ENCODE measurements around the gene PLAAT5.

Gene PLAAT5

DNA sequence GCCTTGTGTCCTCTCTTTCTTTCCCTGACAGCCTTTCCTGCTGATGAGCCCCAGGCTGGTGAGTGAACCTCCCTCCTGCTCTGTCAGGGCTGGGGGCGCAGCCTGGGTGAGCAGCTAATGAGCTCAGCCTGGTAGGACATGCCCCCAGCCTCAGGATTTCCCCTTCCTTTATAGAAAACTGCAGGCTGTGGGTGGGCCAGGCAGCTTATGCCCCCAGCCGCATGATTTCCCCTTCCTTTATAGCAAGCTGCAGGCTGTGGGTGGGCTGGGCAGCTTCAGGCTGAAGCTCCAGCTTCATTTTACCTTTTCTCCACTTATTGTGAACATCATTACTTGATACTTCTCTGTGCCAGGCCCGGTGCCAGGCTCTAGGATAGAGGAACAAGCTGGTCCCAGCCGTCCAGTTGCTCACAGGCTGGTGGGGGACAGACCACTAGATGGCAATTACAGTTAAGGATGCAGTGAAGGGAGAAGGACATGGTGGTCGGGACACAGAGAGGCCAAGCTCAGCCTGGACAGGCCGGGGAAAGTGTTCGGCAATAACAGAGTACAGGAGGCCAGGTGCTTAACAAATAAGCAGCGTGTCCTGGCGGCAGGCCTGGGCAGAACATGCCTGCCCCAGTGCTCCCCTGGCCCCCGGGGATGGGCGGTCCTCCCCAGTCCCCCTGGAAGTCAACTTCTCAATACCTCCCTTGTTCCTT lies 20.2 kb upstream of the PLAAT5 start:
- DNase-seq = no peak

DNA sequence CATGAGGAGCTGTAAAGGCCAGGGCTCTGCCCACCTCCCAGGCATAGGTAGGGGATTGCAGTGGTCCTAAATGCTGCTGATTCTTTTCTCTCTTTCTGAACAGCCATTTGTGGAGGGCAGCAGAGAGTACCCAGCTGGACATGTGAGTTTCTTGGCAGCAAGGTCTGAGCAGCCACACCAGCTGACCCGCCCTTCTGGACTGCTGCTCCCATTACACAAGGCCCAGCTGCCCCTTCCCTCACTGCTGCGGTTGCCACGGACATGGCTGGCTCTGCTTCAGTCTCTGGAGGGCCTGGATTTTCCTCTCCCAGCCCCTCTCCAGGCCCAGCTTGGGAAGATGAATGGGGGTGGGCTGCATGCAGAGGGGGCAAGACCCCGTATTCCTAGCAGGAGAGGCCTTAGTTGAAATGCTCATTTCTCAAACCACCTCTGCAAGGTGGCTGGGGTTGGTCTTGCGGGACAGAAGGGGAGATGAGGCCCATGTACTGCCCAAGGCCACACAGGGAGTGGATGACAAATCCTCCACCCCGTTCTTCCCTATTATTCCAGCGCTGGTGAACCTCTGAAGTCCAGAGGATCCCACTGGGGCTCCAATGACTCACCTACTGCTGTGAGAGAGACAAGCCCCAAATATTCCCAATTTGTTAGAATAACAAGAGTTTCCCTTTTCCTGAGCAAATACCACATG lies 19.5 kb upstream of the PLAAT5 start:
- no peak for DNase-seq

DNA sequence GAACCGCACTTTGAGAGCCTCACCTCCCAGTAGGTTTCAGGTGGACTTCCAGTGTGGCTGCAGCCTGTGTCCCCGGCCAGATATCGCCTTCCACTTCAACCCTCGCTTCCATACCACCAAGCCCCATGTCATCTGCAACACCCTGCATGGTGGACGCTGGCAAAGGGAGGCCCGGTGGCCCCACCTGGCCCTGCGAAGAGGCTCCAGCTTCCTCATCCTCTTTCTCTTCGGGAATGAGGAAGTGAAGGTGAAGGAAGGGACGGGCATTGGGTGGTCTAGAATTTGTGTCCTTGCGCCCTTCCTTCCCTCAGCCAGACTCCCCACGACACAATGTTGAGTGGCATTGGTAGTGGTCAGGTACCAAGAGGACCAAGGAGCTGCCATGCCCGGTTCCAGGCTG lies 17.8 kb upstream of the PLAAT5 start:
- no peak for DNase-seq

DNA sequence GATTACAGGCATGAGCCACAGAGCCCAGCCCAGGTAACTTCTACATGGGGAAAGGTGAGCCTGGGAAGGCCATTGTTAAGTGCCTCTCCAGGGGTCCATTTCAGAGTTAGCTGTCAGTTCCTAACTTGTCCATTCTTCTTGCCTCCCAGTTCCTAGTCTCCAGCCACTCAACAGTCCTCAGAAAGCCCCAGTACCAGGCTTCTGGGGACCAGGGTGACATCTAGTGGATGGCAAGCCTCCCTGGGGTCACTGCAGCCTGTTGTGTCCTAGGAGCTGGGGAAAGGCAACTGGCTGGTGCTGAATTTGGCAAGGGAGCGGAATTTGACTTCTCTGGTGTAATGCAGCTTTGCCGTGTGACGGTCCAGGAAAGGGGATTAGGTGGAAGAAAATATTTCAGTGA lies 17.0 kb upstream of the PLAAT5 start:
- DNase-seq = no peak

DNA sequence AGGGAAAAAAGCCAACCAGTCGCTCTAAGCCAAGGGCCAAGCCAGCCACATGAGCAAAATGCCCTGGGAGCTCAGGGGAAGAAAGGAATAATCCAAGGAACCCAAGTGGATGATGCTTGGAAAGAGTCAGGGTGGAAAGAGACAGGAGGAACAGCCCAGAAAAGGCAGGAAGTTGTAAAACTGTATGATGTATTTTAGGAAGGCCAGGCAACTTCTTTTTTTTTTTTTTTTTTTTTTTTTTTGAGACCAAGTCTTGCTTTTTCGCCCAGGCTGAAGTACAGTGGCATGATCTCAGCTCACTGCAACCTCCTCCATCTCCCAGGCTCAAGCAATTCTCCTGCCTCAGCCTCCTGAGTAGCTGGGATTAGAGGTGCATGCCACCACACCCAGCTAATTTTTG lies 16.5 kb upstream of the PLAAT5 start:
- no peak for DNase-seq

DNA sequence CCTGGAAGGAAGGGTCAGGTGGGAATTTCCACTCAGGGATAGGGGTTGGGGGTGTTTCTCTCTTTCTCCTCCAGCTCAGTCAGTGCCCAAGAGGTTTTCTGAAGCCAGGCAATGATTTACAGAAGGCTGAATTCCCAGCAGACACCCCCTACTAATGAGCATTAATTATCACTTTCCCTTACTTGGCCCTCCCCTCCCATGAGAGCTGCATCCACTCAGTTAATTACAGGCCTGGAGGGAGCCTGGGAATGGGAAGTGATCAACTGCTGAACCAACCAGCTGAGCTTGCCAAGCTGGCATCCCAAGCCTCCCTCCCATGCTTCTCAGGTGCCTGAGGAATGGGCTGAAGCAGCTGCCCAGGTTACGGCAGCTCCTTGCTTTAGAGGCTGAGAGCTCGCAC lies 15.9 kb upstream of the PLAAT5 start:
- no peak for DNase-seq

DNA sequence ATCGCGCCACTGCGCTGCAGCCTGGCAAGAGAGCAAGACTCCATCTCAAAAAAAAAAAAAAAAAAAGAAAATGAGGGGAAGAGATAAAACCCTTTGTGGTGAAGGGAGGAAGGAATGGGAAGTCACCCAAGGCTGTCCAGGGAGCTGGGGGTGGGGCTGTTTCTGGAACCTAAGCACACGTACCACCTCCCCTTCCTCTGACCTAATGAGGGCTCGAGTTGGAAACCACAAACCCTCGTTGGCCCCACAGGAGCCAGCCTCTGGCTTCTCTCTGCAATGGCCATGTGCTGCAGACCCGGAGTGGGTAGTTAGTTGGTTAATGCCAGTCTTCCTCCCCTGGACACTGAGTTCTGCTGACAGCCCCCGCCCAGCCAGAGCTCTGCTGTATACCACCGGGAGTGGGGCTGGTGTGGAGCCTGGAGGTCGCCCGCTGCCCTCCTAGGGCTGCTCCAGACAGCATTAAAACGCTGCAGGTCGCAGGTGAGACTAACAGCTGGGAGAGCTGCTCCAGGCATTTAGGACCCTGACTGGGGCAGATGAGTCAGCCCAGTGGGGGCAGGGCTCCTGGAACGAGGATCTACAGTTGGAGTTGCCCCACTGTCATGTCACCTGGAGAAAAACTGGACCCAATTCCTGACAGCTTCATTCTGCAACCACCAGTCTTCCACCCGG lies 15.0 kb upstream of the PLAAT5 start, which contains the start of gene LGALS12:
Gene LGALS12 (plus strand): TSS at position 228 of the 672 bp plus-strand sequence. CDS start 375 bp downstream, at position 603.
- DNase-seq = no peak

DNA sequence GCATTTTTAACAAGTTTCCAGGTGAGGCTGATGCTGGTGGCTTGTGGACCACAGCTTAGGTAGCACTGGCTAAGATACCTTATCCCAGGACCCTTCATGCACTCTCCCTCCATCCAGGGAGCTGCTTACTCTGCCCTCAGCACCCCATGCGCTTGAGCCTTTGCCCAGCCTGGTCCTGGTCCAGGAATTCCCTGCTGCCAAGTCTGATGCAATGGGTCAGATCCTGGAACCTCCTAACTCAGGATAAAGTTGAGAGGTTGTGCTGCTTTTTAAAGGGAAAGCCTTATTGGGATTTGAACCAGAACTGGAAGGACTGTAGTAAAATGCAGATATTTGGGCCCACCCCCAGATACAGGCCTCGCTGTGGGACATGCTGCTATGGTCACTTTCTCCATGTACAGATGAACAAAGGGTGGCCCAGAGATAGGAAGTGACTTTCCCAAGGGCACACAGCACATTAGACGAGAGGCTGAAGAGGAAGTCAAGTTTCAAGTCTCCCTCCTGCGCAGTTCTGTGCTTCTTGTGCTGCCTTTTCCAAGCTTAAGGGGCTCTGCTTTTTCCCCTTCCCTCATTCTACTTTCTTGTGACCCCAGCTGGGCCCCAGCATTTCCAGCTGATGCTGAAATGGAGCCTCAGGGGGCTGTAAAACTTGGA lies 14.1 kb upstream of the PLAAT5 start:
- no peak for DNase-seq

DNA sequence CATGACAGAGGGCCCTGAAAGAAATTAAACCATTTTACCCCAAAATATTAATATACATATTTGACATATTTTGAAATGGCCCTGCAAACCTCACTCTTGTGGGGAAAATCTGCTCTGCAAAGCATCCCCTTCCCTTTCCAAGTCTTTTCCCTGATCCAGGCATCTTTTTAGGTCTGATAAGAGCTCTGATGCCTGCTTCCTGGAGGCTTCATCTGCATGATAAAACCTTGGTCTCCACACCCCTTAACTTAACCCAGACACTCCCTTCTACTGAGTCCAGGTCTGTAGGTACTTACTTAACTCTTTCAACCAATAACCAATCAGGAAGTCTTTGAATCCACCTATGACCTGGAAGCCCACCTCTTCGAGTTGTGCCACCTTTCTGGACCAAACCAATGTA lies 13.1 kb upstream of the PLAAT5 start:
- DNase-seq = no peak

DNA sequence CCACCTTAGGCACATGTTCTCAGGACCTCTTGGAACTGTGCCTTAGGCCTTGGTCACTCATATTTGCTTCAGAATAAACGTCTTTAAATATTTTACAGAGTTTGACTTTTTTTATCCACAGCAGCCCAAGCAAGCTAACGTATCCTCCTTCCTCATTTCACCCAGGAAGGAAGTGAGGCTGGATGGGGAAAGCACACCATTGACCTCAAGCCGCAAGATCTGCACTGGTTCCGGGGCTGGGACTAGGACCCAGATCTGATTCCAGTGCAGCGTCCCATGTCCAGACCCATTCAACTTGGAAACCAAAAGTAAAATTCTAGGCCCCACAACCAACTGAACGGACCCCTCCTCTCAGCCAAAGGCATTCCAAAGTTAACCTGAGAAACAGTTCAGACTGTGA lies 12.5 kb upstream of the PLAAT5 start:
- no peak for DNase-seq

DNA sequence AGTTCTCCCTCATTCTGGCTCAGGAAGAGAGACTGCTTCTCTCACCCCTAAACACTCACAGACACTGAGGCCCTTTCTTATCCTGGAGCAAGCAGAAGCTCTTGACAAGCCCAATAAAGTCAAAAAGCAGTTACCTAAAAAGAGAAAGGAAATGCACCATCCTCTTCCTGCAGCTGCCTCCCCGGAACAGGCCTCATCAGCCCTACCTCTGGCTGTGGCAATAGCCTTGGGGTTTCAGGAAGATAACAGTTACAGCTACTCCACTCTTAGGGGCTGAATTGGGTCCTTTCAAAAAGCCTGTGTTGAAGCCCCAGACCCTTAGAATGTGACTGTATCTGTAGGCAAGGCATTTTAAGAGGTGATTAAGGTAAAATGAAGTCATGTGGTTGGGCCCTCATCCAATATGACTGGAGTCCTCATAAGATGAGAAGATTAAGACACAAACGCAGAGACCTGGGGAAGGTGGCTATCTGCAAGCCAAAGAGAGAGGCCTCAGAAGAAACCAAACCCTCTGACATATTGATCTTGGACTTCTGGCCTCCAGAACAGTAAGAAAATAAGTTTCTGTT lies 11.4 kb upstream of the PLAAT5 start:
- DNase-seq = no peak

DNA sequence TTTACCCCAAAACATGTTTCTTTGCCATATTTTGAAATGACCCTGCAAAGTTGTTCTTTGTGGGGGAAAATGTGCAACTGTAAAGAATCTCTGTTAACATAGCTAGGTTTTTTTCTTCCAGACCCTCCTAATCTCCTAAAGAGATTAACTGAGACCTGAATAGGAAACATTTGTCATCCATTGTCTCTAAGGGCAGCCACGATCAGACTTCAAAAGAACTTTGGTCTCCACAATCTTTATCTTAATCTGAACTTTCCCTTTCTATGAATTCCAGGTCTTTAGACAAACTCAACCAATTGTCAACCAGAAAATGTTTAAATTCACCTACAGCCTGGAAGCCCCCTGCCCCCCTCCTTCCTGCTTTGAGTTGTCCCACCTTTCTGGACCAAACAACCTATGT lies 10.3 kb upstream of the PLAAT5 start:
- DNase-seq = no peak

DNA sequence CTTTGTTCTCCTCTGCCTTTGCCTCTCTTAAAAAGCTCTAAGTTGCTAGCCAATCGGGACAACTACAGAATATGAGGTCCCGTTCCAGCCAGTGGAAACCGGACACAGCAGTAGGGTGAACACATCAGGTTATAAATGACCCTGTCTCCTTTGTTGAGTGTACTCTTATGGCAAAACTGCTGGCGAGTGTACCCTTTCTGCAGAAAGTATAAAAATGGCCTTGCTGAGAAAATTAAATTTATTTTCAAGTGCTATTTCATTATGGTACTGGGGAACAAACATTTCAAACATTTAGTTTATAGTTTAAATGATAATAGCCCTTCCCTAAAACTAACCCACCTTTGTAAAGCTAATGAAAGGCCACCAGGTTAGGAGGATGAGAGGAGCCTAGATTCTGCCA lies 8.9 kb upstream of the PLAAT5 start:
- DNase-seq = no peak

DNA sequence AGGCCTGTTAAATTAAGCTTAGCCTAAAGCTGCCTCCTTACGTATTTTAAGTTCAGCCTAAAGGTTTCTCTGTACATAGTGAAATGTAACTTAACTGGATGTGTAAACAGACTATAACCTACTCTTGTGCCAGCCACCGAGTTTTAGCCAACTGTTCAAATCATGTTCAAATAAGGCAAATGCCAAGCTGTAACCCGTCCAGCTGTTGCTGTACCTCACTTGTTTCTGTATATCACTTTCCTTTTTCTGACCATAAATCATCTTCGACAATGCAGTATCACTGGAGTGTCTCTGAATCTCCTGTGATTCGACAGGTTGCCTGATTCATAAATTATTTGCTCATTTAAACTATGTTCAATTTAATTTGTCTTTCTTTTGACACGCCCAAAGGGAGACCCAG lies 4.0 kb upstream of the PLAAT5 start:
- no peak for DNase-seq

DNA sequence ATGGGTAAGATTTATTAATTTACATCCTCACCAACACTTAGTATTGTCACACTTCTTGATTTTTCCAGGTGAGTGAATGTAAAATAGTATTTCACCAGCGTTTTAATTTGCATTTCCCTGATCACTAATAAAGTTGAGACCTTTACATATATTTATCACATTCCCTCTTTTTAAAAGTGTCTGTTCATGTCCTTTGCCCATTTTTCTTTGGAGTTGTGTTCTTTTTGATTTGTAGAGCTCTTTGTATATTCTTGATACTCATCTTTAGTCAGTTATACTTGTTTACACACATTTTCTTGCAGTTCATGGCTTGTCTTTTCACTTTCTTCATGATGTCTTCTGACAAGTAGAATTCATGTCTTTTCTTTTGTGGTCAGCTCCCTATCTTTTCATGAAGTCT lies 2.2 kb upstream of the PLAAT5 start:
- DNase-seq = no peak

DNA sequence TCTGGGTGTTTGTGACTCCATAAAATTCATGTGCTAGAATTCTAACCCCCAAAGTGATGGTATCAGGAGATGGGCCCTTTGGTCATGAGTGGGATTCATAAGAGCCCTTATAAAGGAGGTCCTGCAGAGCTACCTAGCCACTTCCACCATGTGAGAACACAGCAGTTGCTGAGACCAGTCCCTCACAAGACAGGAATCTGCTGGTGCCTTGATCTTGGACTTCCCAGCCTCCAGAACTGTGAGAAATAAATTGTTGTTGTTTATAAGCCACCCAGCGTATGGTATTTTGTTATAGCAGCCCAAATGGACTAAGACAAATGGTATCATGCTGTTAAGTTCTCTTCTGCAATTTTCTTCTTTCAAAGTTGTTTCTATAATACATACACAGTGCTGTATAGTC lies 1.5 kb upstream of the PLAAT5 start:
- DNase-seq = no peak

DNA sequence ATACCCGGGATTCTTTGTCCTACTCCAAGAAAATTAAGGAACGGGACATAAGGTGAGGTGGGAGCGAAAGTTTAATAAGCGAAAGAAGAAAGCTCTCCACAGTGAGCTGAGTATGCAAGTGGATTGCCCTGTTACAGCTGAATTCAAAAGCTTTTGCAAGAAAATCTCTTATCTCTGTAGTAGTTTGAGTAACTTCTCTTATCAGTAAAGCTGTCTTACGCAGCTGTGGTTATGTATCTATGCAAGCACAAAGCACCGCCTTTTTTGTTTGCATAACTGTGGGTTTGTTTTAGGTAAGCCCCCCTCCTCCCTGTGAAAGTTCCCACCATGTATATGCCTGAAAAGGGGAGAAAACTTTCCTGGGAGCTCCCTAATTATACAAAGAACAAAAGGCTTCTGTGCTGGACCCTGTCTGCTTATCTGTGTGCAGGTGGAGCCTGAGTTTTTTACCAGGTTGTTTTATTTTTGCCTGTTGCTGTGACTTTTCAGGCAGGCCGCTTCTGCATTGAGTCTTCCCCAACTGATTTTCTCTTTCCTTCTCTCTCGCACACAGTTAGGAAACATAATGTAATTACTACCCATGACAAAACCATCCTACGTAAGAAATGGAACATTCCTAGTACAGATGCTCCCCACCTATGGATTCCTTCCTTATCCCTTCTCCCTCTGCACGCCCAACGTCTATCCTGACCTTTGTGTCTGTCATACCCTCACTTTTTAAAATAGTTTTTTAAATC lies 837 bp upstream of the PLAAT5 start:
- DNase-seq = no peak

DNA sequence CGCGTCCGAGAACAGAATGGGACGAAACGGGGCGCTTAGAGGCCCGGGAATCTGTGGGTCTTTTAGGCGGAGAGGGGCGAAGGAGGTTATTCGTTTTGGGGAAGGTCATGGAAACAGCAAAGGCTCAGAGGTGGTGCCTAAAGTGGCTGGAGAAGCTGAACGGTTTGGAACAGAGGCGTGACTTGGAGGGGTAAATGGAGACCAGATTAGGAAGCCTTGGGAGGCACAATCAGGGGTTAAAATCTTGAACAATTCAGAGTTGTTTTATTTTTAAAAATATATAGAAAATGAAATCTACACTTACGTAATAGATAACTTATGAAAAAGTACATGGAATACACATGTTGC lies 247 bp upstream of the PLAAT5 start:
- DNase-seq = no peak

DNA sequence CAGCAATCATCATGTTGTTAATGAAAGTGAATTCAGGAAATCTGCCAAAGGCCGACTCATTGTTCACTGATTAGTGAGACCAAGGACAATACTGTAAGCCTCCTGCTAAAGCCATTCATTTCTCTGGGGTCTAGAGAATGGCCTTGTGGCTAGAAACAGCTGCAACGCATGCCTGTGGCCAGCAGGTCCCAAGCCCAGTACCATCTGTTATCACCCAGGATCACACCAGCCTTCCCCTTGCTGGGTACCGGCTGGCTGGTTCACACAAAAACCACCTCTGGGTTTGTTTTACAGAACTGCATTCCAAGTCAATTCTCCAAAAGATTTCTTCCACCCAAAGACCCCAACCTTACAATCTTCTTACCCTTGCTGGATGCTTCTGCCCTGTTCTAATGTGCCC lies 1.1 kb downstream of the PLAAT5 start:
- no peak for DNase-seq

DNA sequence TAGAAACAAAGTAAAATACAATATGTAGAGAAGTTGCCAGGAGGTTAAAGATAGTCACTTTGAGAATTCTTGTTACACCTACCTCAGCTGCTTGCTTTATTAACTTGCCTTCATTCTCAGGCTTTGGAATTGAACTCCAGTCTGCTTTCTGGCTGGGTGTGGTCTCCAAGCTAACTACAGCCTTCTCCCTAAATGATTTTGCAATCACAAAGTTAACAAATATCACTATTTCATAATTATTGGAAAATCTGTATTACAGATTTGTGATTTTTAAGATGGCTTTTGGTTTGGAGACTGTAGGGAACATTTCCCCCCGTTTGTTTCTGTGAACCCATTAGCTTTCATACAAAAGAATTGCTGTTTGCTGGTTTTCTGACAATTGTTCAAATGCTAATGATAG lies 2.2 kb downstream of the PLAAT5 start:
- DNase-seq = no peak

DNA sequence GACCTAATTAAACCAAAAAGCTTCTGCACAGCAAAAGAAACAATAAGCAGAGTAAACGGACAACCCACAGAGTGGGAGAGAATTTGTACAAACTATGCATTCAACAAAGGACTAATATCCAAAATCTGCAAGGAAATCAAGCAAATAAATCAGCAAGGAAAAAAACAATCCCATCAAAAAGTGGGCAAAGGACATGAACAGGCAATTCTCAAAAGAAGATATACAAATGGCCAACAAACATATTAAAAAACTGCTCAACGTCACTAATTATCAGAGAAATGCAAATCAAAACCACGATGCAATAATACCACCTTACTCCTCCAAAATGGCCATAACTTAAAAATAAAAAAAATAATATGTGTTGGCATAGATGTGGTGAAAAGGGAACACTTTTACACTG lies 5.2 kb downstream of the PLAAT5 start:
- DNase-seq = no peak

DNA sequence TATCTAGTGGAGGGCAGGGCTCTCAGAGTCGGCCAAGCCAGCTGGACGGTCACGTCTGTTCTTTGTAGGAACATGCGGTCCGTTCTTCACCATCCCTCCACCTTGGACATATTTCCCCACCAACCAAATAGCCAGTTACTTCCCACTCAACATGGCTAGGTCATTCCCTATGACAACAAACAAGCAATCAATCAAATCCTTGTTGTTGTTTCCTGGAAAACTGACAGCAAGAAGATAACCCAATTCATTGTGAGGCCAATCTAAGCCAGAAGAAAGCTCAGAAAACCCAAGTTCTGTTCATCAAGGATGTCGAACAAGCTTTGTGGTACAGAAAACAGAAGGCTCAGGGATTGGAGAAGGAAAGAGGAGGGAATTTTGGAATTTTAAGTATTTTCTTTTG lies 10.9 kb downstream of the PLAAT5 start:
- no peak for DNase-seq

DNA sequence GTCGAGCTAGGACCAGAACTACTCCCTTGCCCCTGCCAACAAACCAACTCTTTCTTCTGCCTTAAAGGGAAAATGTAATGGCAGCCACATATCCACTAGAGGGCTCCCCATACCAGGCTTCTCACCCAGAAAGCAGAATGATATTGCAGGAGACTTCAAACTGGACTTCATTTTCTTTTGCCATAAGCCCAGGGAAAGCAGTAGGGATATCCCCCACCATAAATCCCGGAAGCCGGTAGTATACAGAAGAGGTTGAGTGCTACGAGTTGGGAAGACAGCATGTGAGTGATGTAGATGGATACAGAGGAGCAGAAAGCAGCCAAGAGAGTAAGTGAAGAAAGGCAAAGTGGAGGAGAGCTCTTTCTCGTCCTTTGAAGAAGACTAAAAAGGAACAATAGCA lies 12.1 kb downstream of the PLAAT5 start:
- no peak for DNase-seq

Data from activated CD4-positive, CD25-positive, alpha-beta regulatory T cell treated with anti-CD3 and anti-CD28 coated beads, Interleukin-2, amount 50 U/mL, for 72 hours (primary cell).